K562 (cell line): Measurements from ENCODE around the gene XPR1. TPM values are rescaled to one million over a fixed set of nuclear protein-coding genes. Genes with fewer than 3 reads are reported as not detected.

Experiments used
- ATF1 ChIP-seq, 2 experiments: fragments of 450-650 bp in 1 of 2; IDR thresholded peaks; 2 replicates each; pipeline ENCODE4 v1.6.1; 2016; ENCODE audit warnings: missing compliant biosample characterization in 1 of 2, missing genetic modification characterization in 1 of 2
- CGGBP1 ChIP-seq: fragments of 250-450 bp; sonication (Bioruptor Pico); IDR thresholded peaks from 2 replicates; pipeline ENCODE4 v1.9.0; 2021; ENCODE audit warnings: mild to moderate bottlenecking
- E2F4 ChIP-seq: sonication (generic); formaldehyde crosslinking; IDR thresholded peaks from 2 replicates; pipeline ENCODE4 v1.8.0; 2022; ENCODE audit warnings: mild to moderate bottlenecking, low read depth, missing genetic modification reagents
- ESRRA ChIP-seq: fragments of 450-650 bp; IDR thresholded peaks from 2 replicates; pipeline ENCODE4 v1.6.1; 2014; ENCODE audit warnings: low read depth, mild to moderate bottlenecking, moderate library complexity, borderline replicate concordance
- FOSL1 ChIP-seq: fragments of 200-800 bp; sonication (Bioruptor generic); conservative IDR thresholded peaks from 2 replicates; pipeline ENCODE4 v1.6.1; 2016; ENCODE audit warnings: missing genetic modification characterization, missing compliant biosample characterization
- GMEB1 ChIP-seq: fragments of 250-450 bp; sonication (Bioruptor Pico); IDR thresholded peaks from 2 replicates; pipeline ENCODE4 v1.4.0; 2020; ENCODE audit warnings: mild to moderate bottlenecking
- KDM1A ChIP-seq, 2 experiments: fragments of 450-650 bp; IDR thresholded peaks; 2 replicates each; pipeline ENCODE4 v1.6.1; 2016; ENCODE audit warnings: mild to moderate bottlenecking in 2 of 2
- LARP7 ChIP-seq: fragments of 450-650 bp; IDR thresholded peaks from 2 replicates; pipeline ENCODE4 v1.6.1; 2016
- NONO ChIP-seq, 2 experiments: fragments of 200-400 bp in 1 of 2; fragments of 450-650 bp in 1 of 2; formaldehyde crosslinking in 1 of 2; IDR thresholded peaks; 2 replicates each; pipeline ENCODE4 v1.6.1; 2017; ENCODE audit warnings: low read depth in 2 of 2, mild to moderate bottlenecking in 2 of 2, moderate library complexity in 2 of 2, low read length in 1 of 2
- RFX1 ChIP-seq: fragments of 450-650 bp; IDR thresholded peaks from 2 replicates; pipeline ENCODE4 v1.6.1; 2016; ENCODE audit warnings: mild to moderate bottlenecking, moderate library complexity
- SMAD3 ChIP-seq: fragments of 450-650 bp; formaldehyde crosslinking; conservative IDR thresholded peaks from 2 replicates; pipeline ENCODE4 v1.4.0; 2020; ENCODE audit warnings: mild to moderate bottlenecking
- SP2 ChIP-seq: IDR thresholded peaks from 2 replicates; pipeline ENCODE4 v1.6.1; 2011; ENCODE audit warnings: mild to moderate bottlenecking, low read depth, low read length, moderate library complexity; ENCODE audit not compliant: poor library complexity, severe bottlenecking; ENCODE audit errors: extremely low read depth
- SRSF9 ChIP-seq: fragments of 200-400 bp; formaldehyde crosslinking; IDR thresholded peaks from 2 replicates; pipeline ENCODE4 v1.6.1; 2017; ENCODE audit warnings: low read depth, low read length, borderline replicate concordance
- TAF7 ChIP-seq: fragments of 450-650 bp; IDR thresholded peaks from 2 replicates; pipeline ENCODE4 v1.6.1; 2016; ENCODE audit warnings: missing genetic modification characterization, missing compliant biosample characterization
- TCF15 ChIP-seq: fragments of 250-450 bp; sonication (Bioruptor Pico); IDR thresholded peaks from 2 replicates; pipeline ENCODE4 v1.8.0; 2022; ENCODE audit warnings: moderate library complexity, mild to moderate bottlenecking, inconsistent platforms
- ZBTB33 ChIP-seq: sonication (generic); formaldehyde crosslinking; IDR thresholded peaks from 2 replicates; pipeline ENCODE4 v1.8.1; 2023; ENCODE audit warnings: mild to moderate bottlenecking, missing genetic modification reagents
- ZNF253 ChIP-seq: fragments of 250-450 bp; sonication (Bioruptor Pico); conservative IDR thresholded peaks from 2 replicates; pipeline ENCODE4 v1.6.1; 2021; ENCODE audit warnings: mild to moderate bottlenecking
- ZNF282 ChIP-seq: sonication (generic); formaldehyde crosslinking; IDR thresholded peaks from 2 replicates; pipeline ENCODE4 v1.8.1; 2023; ENCODE audit warnings: missing genetic modification reagents
- ZNF354B ChIP-seq: fragments of 250-450 bp; sonication (Bioruptor Pico); IDR thresholded peaks from 2 replicates; pipeline ENCODE4 v1.4.0; 2020
- ZNF511 ChIP-seq: sonication (generic); formaldehyde crosslinking; IDR thresholded peaks from 2 replicates; pipeline ENCODE4 v1.8.0; 2022; ENCODE audit warnings: mild to moderate bottlenecking, missing genetic modification reagents
- polyA plus RNA-seq, 8 experiments: library from polyadenylated mRNA; depleted of rRNA in 4 of 8; stranded (reverse) in 5 of 8; unstranded in 3 of 8; fragments of >200 nt; fragmentation: Nextera tagmentation in 2 of 8; fragmentation: Illumina TruSeq in 1 of 8; extraction: Ambion mirVana in 2 of 8; extraction: Trizol in 1 of 8; gene quantifications; 2 replicates each; pipeline versions ENCODE4 v1.2.1 to v1.2.3, GENCODE V29; 2011 to 2014; ENCODE audit warnings: inconsistent platforms in 1 of 8, missing spikeins in 1 of 8
- total RNA-seq, 7 experiments: library from RNA; depleted of rRNA in 6 of 7; stranded (reverse); fragments of >200 nt in 6 of 7; fragmentation: Illumina TruSeq in 2 of 7; extraction: Trizol in 2 of 7; gene quantifications; 2 replicates each; pipeline versions ENCODE4 v1.2.1 to v1.2.3, GENCODE V29; 2011 to 2021; ENCODE audit warnings: low replicate concordance in 1 of 7

The XPR1 gene
- total and polyA plus RNA-seq, 9 of the 15 experiments (the other 6 are each of a cell fraction or from before 2014, with no cell fraction given) = 3.0 to 66.2 (median 38.6) TPM

GRCh38 chr1:180622658-180623508 is 8.9 kb upstream of the XPR1 start (continued):
- TF ChIP-seq SP2 = no peak
- peak; percentile 71 for TF ChIP-seq RFX1
- no peak for TF ChIP-seq ZNF282 (CRISPR knock-in tag)
- no peak for TF ChIP-seq E2F4
- no peak for TF ChIP-seq ZNF511 (CRISPR knock-in tag)
- TF ChIP-seq ZNF354B = no peak
- peak; percentile 74 for TF ChIP-seq ZBTB33 (CRISPR knock-in tag)
- no peak for TF ChIP-seq ZNF253
- TF ChIP-seq GMEB1 (CRISPR knock-in tag) = no peak
- TF ChIP-seq SMAD3 (CRISPR knock-in tag) = no peak
- TF ChIP-seq SRSF9 = no peak
- TF ChIP-seq ESRRA = no peak
- TF ChIP-seq LARP7 = no peak
- TF ChIP-seq KDM1A (IDR thresholded peaks at IDR 0.05) = no peak
- TF ChIP-seq FOSL1 (tag) = peak; percentile 42
- no peak for TF ChIP-seq TAF7 (tag)
- TF ChIP-seq CGGBP1 (CRISPR knock-in tag) = no peak
- no peak for TF ChIP-seq TCF15 (CRISPR knock-in tag)
- TF ChIP-seq ATF1 (CRISPR knock-in tag; IDR thresholded peaks at IDR 0.05) = no peak
- TF ChIP-seq ATF1 (tag; IDR thresholded peaks at IDR 0.05) = no peak
- no peak for TF ChIP-seq NONO (IDR thresholded peaks at IDR 0.05; ENCODE audit: low read depth in 2 of 2, low read length in 1 of 2)
